Ovary (tissue), 3 donors: ENCODE data around the gene CUZD1.

Experiments used
- EP300 ChIP-seq: sonication (generic); formaldehyde crosslinking; IDR thresholded peaks from one replicate; pipeline ENCODE4 v1.6.1; 2017; ENCODE audit warnings: antibody characterized with exemption
- POLR2A ChIP-seq: fragments of 450-650 bp; IDR thresholded peaks from one replicate; pipeline ENCODE4 v1.6.1; 2017; ENCODE audit warnings: antibody characterized with exemption, mild to moderate bottlenecking, moderate library complexity
- TF ChIP-seq, protein P1 (sequence below), 3 donors: fragments of 450-650 bp in 2 of 3; fragments of 200-600 bp in 1 of 3; IDR thresholded peaks; one replicate each; pipeline versions ENCODE4 v1.5.1 to v1.8.0; 2016 to 2022; ENCODE audit warnings: antibody characterized with exemption in 3 of 3, mild to moderate bottlenecking in 1 of 3
- donor health status: DM: no; HTN: no; CAD: no.

DNA sequence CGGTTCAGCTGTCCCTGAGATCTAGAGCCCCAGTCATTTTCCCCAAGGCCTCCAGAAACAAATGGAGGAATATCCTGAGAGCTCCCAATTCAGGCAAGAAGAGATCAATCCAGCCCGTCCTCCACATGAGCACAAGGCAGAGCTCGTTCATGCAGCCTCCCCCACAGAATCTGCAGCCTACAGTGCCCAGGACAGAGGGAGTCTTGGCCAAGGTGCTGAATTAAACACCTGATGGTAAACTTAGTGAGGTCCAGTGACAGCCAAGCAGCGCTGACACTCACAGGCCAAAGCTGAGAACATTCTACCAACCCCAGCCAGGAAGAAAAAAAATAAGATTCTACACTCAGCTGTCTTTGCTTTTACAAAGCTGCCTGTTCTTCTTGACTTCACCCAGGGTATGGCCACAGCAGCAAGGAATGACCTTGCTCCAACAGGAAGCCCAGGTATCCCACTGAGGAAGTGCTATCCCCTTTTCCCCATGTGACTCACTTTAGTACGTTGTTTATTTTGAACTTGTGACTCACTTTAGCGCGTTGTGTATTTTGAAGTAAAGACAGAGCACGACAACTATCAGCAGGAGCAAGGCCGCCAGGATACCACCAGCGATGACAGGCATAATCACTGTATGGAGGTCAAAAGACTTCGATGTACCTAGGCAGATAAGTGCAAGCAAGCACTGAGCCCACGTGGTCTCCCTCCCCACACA lies 4.4 kb upstream of the CUZD1 start:
- TF ChIP-seq, protein P1, sequence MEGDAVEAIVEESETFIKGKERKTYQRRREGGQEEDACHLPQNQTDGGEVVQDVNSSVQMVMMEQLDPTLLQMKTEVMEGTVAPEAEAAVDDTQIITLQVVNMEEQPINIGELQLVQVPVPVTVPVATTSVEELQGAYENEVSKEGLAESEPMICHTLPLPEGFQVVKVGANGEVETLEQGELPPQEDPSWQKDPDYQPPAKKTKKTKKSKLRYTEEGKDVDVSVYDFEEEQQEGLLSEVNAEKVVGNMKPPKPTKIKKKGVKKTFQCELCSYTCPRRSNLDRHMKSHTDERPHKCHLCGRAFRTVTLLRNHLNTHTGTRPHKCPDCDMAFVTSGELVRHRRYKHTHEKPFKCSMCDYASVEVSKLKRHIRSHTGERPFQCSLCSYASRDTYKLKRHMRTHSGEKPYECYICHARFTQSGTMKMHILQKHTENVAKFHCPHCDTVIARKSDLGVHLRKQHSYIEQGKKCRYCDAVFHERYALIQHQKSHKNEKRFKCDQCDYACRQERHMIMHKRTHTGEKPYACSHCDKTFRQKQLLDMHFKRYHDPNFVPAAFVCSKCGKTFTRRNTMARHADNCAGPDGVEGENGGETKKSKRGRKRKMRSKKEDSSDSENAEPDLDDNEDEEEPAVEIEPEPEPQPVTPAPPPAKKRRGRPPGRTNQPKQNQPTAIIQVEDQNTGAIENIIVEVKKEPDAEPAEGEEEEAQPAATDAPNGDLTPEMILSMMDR (IDR thresholded peaks at IDR 0.05) = no peak
- TF ChIP-seq POLR2A (no peak), EP300 (no peak)
